Stimulated activated CD8-positive, alpha-beta memory T cell treated with anti-CD3 and anti-CD28 coated beads, Interleukin-12 subunit alpha, Interleukin-12 subunit beta, amount 100 ng/mL, for 24 hours (primary cell): ENCODE data around the gene IFI30.

ENCODE experiments used
- DNase-seq: peaks from one replicate; pipeline ENCODE4 v3.0.0-alpha.2; 2020; ENCODE audit errors: extremely low read depth

IFI30 gene

GRCh38 chr19:18173572-18174288 lies at the start of gene IFI30:
IFI30 (plus strand) TSS chr19:18173813; CDS start chr19:18173842, 29 bp downstream.
- no peak for DNase-seq

DNA sequence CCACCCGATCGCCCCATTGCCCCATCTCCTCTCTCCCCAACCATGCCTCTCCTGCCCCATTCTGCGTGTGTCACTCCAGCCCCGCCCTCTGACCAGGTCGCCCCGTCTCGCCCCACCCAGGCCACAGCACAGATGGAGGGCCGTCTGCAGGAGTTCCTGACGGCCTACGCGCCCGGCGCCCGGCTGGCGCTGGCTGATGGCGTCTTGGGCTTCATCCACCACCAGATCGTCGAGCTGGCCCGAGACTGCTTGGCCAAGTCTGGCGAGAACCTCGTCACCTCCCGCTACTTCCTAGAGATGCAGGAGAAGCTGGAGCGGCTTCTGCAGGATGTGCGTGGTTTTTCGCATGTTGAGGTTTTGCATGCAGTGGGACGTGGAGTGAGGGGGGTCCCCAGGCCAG lies 49.8 kb upstream of the IFI30 start:
- DNase-seq = no peak

DNA sequence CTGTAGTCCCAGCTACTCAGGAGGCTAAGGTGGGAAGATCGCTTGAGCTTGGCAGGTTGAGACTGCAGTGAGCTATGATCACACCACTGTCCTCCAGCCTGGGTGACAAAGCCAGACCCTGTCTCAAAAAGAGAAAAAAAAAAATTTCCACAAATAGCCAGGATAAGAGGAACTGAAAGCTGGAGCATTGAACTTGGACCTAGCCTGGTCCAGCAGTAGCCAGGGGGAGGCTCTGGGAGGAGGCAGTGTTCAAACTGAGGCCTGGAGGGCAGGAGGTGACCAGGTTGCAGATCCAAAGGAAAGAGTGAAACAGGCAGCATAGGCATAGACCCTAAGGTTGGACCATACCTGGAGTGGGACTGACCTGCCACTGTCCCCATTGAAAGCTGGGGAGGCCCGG lies 47.5 kb upstream of the IFI30 start:
- no peak for DNase-seq

DNA sequence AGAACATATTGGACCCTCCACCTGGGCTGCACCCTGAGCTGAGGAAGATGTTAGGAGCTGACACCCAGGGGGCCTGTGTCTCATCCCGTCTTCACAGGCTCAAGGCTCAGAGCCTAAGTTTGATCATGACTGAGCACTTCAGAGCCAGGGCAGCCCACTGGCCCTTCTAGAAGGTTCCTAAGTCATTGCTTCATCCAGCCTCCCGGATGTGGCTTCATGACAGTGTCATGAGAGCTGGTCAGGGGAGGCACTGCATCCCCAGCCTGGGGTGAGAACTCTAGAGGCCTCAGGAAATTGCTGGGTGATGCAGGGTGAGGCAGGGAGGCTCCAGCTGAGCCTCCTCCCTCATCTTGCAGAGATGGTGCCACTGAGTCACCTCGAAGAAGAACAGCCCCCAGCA lies 45.6 kb upstream of the IFI30 start:
- DNase-seq = no peak

DNA sequence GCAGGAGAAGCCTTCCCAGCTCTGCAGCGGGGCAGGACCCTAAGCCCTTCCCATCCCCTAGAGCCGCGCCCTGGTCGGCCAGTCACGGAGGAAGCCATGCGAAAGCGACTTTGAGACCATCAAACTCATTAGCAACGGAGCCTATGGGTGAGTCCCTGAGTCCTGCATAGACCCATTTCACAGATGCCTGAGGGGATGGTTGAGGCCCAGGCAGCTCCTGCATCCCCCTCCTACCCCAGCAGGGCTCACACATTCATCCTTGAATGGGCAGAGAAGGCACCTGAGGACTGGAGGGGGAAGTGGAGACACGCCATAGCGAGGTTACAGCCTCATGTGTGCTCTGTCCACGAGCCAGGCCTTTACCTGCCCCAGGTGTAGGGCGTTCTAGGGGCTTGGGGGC lies 44.8 kb upstream of the IFI30 start:
- no peak for DNase-seq

- DNase-seq = no peak
Measured at GRCh38 chr19:18130523-18131242, 42.9 kb upstream of the IFI30 start.

- no peak for DNase-seq
Measured at GRCh38 chr19:18131841-18132596, 41.6 kb upstream of the IFI30 start.

GRCh38 chr19:18135712-18136584 lies 37.7 kb upstream of the IFI30 start:
- no peak for DNase-seq

DNA sequence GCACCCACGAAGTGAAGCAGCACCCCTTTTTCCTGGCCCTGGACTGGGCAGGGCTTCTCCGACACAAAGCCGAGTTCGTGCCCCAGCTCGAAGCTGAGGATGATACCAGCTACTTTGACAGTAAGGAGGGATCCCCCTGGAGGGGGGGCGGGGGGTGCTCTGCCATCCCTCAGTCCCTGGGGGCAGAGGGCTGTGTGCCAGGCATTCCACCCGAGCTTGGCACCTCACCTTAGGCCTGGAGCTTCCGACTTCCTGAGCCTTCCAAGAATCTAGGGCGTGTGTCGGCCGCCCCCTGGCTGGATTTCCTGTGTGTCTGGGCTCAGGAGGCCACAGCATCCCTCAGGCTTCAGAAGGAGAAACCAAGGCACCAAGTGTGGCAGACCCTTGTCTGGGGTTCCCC lies 36.4 kb upstream of the IFI30 start:
- no peak for DNase-seq

- no peak for DNase-seq
Measured at GRCh38 chr19:18137657-18138339, 35.8 kb upstream of the IFI30 start.

DNA sequence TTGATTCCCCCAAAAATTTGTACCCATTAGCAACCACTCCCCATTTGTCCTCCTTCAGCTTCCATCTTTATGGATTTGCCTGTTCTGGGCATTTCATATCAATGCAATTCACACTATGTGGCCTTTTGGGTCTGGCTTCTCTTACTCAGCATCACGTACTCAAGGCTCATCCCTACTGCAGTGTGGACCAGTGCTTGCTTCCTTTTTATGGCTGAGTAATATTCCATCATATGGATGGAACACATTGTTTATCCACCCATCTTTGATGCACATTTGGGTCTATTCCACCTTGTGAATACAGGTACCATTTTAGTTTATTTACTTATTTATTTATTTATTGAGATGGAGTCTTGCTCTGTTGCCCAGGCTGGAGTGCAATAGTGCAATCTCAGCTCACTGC lies 33.1 kb upstream of the IFI30 start:
- DNase-seq = no peak

- DNase-seq = no peak
Measured at GRCh38 chr19:18141031-18141430, 32.6 kb upstream of the IFI30 start.

GRCh38 chr19:18143902-18144301 lies 29.7 kb upstream of the IFI30 start:
- DNase-seq = no peak

DNA sequence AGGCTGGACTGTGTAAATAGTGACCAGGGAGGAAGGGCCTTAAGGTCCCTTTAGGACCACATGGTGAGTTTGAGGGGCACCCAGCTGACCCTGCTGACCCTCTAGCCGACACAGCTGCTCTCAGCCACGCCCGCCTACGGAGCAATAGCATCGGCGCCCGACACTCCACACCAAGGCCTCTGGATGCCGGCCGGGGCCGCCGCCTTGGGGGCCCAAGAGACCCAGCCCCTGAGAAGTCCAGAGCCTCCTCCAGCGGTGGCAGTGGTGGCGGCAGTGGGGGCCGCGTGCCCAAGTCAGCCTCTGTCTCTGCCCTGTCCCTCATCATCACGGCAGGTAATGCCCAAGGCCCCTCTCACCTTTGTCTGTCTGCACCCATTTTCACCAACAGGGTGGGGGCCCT lies 29.3 kb upstream of the IFI30 start:
- no peak for DNase-seq

GRCh38 chr19:18144906-18145305 lies 28.7 kb upstream of the IFI30 start:
- DNase-seq = no peak

DNA sequence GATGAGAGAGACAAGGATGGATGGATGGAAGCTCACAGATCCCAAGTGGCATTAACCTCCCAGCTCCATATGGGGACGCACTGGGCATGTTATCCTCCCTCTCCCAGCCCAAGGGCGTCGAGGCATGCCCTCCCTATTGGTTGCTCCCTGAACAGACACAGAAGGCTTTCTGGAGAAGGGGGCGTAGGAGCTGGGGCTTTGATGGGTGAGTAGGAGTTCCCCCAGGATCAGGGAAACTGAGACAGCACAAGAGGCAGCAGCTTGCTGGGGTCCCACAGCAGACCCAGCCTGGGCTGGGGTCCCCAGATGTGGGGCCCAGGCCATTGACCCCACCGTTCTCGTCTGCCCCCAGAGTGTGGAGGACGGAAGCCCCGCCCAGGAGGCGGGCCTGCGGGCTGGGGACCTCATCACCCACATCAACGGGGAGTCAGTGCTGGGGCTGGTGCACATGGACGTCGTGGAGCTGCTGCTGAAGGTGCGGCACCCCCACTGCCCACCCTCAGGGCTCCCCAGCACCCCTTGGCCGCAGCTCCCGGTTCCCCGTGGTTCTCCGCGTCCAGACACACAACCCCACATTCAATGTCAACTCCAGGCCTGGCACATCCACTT lies 28.1 kb upstream of the IFI30 start:
- DNase-seq = no peak

DNA sequence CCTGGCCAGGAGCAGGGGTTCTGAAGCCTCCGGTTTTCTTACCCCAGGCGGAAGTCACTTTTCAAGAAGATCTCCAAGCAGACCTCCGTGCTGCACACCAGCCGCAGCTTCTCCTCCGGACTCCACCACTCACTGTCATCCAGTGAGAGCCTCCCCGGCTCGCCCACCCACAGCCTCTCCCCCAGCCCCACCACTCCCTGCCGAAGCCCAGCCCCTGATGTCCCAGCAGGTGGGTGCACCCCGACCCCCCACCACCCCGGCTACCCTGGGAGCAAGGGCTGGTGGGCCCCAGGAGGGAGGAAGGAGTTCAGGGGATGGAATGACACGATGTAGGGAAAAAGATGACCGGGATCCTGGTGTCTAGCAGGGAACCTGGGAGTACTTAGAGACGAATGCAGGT lies 26.2 kb upstream of the IFI30 start:
- DNase-seq = no peak

DNA sequence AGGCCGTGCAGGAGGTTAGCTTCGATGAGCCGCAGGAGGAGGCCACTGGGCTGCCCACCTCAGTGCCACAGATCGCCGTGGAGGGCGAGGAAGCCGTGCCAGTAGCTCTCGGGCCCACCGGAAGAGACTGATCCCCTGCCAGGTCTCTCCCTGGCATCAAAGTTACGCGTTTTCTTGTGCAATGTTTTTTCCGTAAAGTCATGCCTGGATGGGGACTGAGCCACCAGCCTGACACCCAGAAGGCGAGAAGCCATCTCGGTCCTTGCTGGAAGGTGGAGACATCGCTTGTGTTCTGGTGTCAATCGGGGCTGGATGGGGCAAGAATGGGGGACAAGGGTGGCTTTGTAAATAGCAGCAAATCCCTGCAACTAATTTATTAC lies 24.0 kb upstream of the IFI30 start:
- DNase-seq = no peak

- DNase-seq = no peak
Measured at GRCh38 chr19:18150776-18151624, 22.6 kb upstream of the IFI30 start.

GRCh38 chr19:18152442-18152816 lies 21.2 kb upstream of the IFI30 start:
- peak; percentile 90 for DNase-seq
